Fibroblast of lung (primary cell): Measurements from ENCODE around the gene SEMA4B. TPM values are rescaled to one million over a fixed set of nuclear protein-coding genes. Genes with fewer than 3 reads are reported as not detected.

Source experiments
- DNase-seq, 2 donors: peaks; one replicate each; pipeline versions ENCODE4 v3.0.0 to v3.0.0-alpha.2; 2010; ENCODE audit warnings: low read depth in 2 of 2
- H2AFZ ChIP-seq: 2 replicates; pipeline ENCODE4 v1.5.1; 2012; ENCODE audit warnings: low read length, control low read depth, inconsistent platforms
- H3K27ac ChIP-seq: 2 replicates; pipeline ENCODE4 v1.5.1; 2011; ENCODE audit warnings: low read length, control low read depth; ENCODE audit not compliant: insufficient read depth
- H3K27me3 ChIP-seq: 2 replicates; pipeline ENCODE4 v1.5.1; 2011; ENCODE audit warnings: mild to moderate bottlenecking, low read length; ENCODE audit not compliant: control insufficient read depth, insufficient read depth
- H3K36me3 ChIP-seq: 2 replicates; pipeline ENCODE4 v1.5.1; 2011; ENCODE audit warnings: low read length; ENCODE audit not compliant: control insufficient read depth, insufficient read depth
- H3K4me1 ChIP-seq: 2 replicates; pipeline ENCODE4 v1.5.1; 2011; ENCODE audit warnings: low read length; ENCODE audit not compliant: control insufficient read depth, insufficient read depth; ENCODE audit errors: extremely low read depth
- H3K4me2 ChIP-seq: 2 replicates; pipeline ENCODE4 v1.5.1; 2011; ENCODE audit warnings: low read length, control low read depth; ENCODE audit not compliant: insufficient read depth; ENCODE audit errors: extremely low read depth
- H3K4me3 ChIP-seq, 4 experiments: fragments of 200-600 bp in 1 of 4; sonication (generic) in 1 of 4; replicated peaks in 1 of 4; 2 replicates each; pipeline ENCODE4 v1.5.1; 2011 to 2016; ENCODE audit warnings: low read length in 4 of 4, low read depth in 3 of 4, mild to moderate bottlenecking in 3 of 4, control low read depth in 2 of 4, inconsistent platforms in 1 of 4, mixed read lengths in 1 of 4; ENCODE audit not compliant: insufficient read depth in 1 of 4; ENCODE audit errors: control extremely low read depth in 1 of 4
- H3K79me2 ChIP-seq: 2 replicates; pipeline ENCODE4 v1.5.1; 2012; ENCODE audit warnings: mild to moderate bottlenecking, low read length, inconsistent platforms; ENCODE audit not compliant: control insufficient read depth, insufficient read depth
- H3K9ac ChIP-seq: 2 replicates; pipeline ENCODE4 v1.5.1; 2011; ENCODE audit warnings: mild to moderate bottlenecking, low read length, control low read depth; ENCODE audit not compliant: insufficient read depth
- H3K9me3 ChIP-seq: 2 replicates; pipeline ENCODE4 v1.5.1; 2012; ENCODE audit warnings: low read depth, low read length; ENCODE audit not compliant: control insufficient read depth, insufficient read depth
- H4K20me1 ChIP-seq: 2 replicates; pipeline ENCODE4 v1.5.1; 2011; ENCODE audit warnings: low read length; ENCODE audit not compliant: control insufficient read depth, insufficient read depth; ENCODE audit errors: extremely low read depth
- CTCF ChIP-seq, 2 donors: IDR thresholded peaks in 1 of 2; conservative IDR thresholded peaks in 1 of 2; 1 replicate in 1 of 2; 2 replicates in 1 of 2; pipeline ENCODE4 v1.5.1; 2011 to 2012; ENCODE audit warnings: low read length in 2 of 2, control low read depth in 1 of 2, inconsistent platforms in 1 of 2, low read depth in 1 of 2, mild to moderate bottlenecking in 1 of 2
- EZH2 ChIP-seq: IDR thresholded peaks from 2 replicates; pipeline ENCODE4 v1.5.1; 2012; ENCODE audit warnings: low read length, control low read depth, mild to moderate bottlenecking; ENCODE audit errors: missing control alignments
- polyA plus RNA-seq, 2 donors: library from polyadenylated mRNA; depleted of rRNA in 1 of 2; stranded (reverse) in 1 of 2; unstranded in 1 of 2; fragments of >200 nt; gene quantifications; 2 replicates each; pipeline ENCODE4 v1.2.1, GENCODE V29; 2011 to 2012; ENCODE audit warnings: missing spikeins in 1 of 2
- total RNA-seq: library from RNA; depleted of rRNA; stranded (reverse); fragments of >200 nt; gene quantifications from 2 replicates; pipeline ENCODE4 v1.2.1, GENCODE V29; 2014

Gene SEMA4B
- total and polyA plus RNA-seq, 2 donors (not counting 1 experiment from before 2014, with no cell fraction given): 12.8 to 30.4 TPM

- Histone ChIP-seq H3K4me1 (peaks cover 11% of the 10 kb centered on the region), H3K9me3 (no peaks in the 10 kb centered on the region), H3K9ac (no peak overlapping the region), H3K4me3 (no peak overlapping the region), H3K36me3 (no peaks in the 10 kb centered on the region), H3K79me2 (no peaks in the 10 kb centered on the region), H2AFZ (no peak overlapping the region), H4K20me1 (no peaks in the 10 kb centered on the region), H3K27ac (peak overlapping the region; percentile 55), H3K4me2 (peak overlapping the region; percentile 9), H3K27me3 (no peaks in the 10 kb centered on the region)
- no peak for DNase-seq
- TF ChIP-seq EZH2 (no peak), CTCF (conservative IDR thresholded peaks at IDR 0.05 in 1 of 2, IDR thresholded peaks at IDR 0.05 in 1 of 2; ENCODE audit: low read depth in 1 of 2, low read length in 2 of 2) (no peak)
Measured at GRCh38 chr15:90165157-90165556, 36.0 kb upstream of the SEMA4B start.

DNA sequence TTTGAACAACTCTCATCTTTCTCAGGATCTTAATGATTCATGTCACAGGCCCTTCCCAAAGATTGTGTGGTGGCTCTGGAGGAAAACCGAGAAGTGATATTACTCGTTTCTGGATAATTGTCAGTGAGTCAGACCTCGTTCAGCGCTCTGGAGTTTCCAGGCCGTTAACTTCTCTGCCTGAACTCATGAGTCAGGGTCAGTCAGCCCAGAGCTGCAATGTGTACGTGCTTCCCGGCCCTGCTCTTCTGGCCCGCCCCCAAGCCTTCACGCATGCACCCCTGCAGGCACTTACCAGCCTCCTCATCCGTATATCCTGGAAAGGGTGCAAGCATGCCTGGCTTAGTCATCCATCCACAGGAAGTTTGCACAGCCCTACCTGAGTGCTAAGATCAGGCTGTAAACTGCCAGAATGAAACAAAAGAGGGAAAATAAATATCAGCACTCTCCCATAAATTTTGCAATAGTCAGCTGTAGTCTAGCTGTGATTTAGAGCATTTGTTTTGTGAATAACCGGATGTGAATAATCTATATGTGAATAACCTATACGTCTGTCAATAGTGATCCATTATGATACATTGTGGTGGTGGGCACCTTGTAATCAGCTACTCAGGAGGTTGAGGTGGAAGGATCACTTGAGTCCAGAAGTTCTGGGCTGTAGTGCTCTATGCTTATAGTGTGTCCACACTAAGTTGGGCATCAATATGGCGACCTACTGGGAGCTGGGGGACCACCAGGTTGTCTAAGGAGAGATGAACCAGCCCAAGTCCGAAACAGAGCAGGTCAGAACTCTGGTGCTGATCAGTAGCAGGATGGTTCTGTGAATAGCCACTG lies 35.3 kb upstream of the SEMA4B start:
- H3K79me2 ChIP-seq: no peaks in the 10 kb centered on the region
- TF ChIP-seq CTCF (conservative IDR thresholded peaks at IDR 0.05 in 1 of 2, IDR thresholded peaks at IDR 0.05 in 1 of 2; ENCODE audit: low read depth in 1 of 2, low read length in 2 of 2): no peak
- no peak overlapping the region for H2AFZ ChIP-seq
- H3K4me1 ChIP-seq: peaks cover 11% of the 10 kb centered on the region
- no peaks in the 10 kb centered on the region for H3K9me3 ChIP-seq
- H3K4me2 ChIP-seq: peak overlapping the region; percentile 36
- H3K9ac ChIP-seq: no peak overlapping the region
- H3K27me3 ChIP-seq: no peaks in the 10 kb centered on the region
- DNase-seq: peak; percentile 95 to 99
- H3K27ac ChIP-seq: peak overlapping the region; percentile 24
- no peak overlapping the region for H3K4me3 ChIP-seq
- no peaks in the 10 kb centered on the region for H3K36me3 ChIP-seq
- H4K20me1 ChIP-seq: no peaks in the 10 kb centered on the region

DNA sequence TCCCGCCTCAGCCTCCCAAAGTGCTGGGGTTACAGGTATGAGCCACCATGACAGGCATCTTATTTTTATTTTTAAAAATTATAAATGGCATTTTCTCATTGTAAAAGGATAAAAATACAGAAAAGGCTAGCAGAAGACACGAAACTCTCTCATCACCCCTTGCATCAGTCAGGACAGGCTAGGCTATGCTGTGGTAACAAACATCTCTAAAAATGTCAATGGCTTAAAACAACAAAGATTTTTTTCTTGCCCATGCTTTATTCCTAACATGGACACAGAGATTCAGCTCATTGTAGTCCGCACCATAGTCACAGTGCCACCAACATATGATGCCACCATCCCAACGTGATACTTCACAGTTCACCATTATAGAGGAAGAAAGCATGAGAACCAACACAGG lies 34.0 kb upstream of the SEMA4B start:
- H3K27ac ChIP-seq: no peak overlapping the region
- no peak overlapping the region for H2AFZ ChIP-seq
- no peaks in the 10 kb centered on the region for H4K20me1 ChIP-seq
- no peak overlapping the region for H3K4me2 ChIP-seq
- H3K9ac ChIP-seq: no peak overlapping the region
- no peak for TF ChIP-seq EZH2
- TF ChIP-seq CTCF (conservative IDR thresholded peaks at IDR 0.05 in 1 of 2, IDR thresholded peaks at IDR 0.05 in 1 of 2; ENCODE audit: low read depth in 1 of 2, low read length in 2 of 2): no peak
- peaks cover 11% of the 10 kb centered on the region for H3K4me1 ChIP-seq
- no peak for DNase-seq
- no peaks in the 10 kb centered on the region for H3K27me3 ChIP-seq
- H3K4me3 ChIP-seq: no peak overlapping the region
- no peaks in the 10 kb centered on the region for H3K36me3 ChIP-seq
- H3K9me3 ChIP-seq: no peaks in the 10 kb centered on the region
- no peaks in the 10 kb centered on the region for H3K79me2 ChIP-seq
